ENCODE data around the gene ECI2. TPM values are rescaled to one million over a fixed set of nuclear protein-coding genes. Genes with fewer than 3 reads are reported as not detected.

ECI2 gene
- total RNA-seq, 2 donors from 2014 or later = 58.8 to 74.1 TPM

DNA sequence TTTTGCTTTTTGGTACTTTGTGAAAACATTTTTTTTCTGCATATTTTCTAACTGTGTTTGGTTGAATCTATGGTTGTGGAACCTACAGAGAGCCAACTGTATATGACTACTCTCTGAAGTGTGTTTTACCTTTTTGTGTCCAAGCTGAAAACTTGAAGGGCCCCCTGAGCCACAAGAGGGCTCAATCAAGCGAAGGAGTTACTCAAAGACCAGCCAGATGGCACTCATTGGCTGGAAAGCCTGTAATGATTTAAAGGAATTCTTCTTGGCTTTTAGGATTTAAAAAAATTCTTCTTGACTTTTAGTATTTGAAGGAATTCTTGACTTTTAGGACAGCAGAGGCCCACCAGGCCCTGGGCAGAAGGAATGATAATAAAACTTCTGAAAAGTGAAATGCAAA lies 27.0 kb upstream of the ECI2 start:
- intact Hi-C loops (cut with DNase I) = no loop called here
- Histone ChIP-seq H3K27me3 (replicated peaks; ENCODE audit: insufficient read depth) (no peaks in the 10 kb centered on the region), H3K36me3 (no peaks in the 10 kb centered on the region), H3K4me1 (replicated peaks) (no peaks in the 10 kb centered on the region), H3K27ac (no peak overlapping the region), H3K4me3 (no peak overlapping the region), H3K9me3 (no peaks in the 10 kb centered on the region)
- 100% methylated on average over 1 of the region's 1 CpG for WGBS
- no peak for TF ChIP-seq POLR2A (IDR thresholded peaks at IDR 0.05)
- TF ChIP-seq, protein P1, sequence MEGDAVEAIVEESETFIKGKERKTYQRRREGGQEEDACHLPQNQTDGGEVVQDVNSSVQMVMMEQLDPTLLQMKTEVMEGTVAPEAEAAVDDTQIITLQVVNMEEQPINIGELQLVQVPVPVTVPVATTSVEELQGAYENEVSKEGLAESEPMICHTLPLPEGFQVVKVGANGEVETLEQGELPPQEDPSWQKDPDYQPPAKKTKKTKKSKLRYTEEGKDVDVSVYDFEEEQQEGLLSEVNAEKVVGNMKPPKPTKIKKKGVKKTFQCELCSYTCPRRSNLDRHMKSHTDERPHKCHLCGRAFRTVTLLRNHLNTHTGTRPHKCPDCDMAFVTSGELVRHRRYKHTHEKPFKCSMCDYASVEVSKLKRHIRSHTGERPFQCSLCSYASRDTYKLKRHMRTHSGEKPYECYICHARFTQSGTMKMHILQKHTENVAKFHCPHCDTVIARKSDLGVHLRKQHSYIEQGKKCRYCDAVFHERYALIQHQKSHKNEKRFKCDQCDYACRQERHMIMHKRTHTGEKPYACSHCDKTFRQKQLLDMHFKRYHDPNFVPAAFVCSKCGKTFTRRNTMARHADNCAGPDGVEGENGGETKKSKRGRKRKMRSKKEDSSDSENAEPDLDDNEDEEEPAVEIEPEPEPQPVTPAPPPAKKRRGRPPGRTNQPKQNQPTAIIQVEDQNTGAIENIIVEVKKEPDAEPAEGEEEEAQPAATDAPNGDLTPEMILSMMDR (IDR thresholded peaks at IDR 0.05) = no peak
- TF ChIP-seq POLR2AphosphoS5 (IDR thresholded peaks at IDR 0.05) = no peak
- no peak for DNase-seq (ENCODE audit: low spot score)

DNA sequence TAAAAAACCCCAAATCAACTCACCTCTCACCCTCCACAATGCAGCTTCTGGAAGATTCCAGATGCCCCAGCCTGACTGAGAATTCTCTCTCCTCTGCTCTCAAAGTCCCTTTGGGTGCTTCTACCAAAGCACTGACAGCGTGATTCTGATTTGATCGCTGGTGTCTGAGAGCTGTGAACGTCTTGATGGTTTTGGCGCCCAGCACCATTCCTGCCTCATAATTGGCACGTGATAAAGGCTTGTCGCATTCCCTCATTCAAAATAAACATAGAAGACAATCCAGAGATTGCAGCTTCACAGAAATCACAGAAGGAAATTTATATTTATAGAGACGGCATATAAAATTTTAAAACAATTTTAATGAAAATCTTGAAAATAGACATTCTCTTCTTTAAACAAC lies 24.1 kb upstream of the ECI2 start:
- intact Hi-C loops (cut with DNase I) = no loop called here
- TF ChIP-seq POLR2A (IDR thresholded peaks at IDR 0.05) (no peak), POLR2AphosphoS5 (IDR thresholded peaks at IDR 0.05) (no peak)
- TF ChIP-seq, protein P1 (IDR thresholded peaks at IDR 0.05) = no peak
- no peak for DNase-seq (ENCODE audit: low spot score)
- Histone ChIP-seq H3K9me3 (no peaks in the 10 kb centered on the region), H3K4me3 (no peak overlapping the region), H3K4me1 (replicated peaks) (no peaks in the 10 kb centered on the region), H3K27ac (no peak overlapping the region), H3K27me3 (replicated peaks; ENCODE audit: insufficient read depth) (no peaks in the 10 kb centered on the region), H3K36me3 (no peaks in the 10 kb centered on the region)
- 61% methylated on average over 7 of the region's 7 CpGs for WGBS

DNA sequence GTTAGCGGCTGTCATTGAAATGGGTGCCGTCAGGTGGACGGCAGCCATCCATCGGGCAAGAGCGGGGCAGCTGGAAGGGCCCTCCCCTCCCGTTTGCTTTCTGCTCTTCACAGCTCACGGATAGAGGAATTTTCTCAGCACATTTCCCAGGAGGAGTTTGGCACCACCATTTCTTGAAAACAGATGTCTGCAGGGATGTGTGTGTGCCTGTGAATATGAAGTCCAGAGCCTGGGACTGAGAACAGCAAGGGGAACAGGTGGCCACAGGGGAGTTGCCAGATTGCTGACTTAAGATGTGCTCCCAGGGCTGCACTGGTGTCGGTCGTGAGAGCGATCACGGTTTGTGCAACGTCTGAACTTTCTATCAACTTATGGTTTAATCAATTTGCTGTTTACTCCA lies 22.1 kb upstream of the ECI2 start:
- H3K36me3 ChIP-seq = no peaks in the 10 kb centered on the region
- H3K4me1 ChIP-seq (replicated peaks) = no peaks in the 10 kb centered on the region
- TF ChIP-seq POLR2AphosphoS5 (IDR thresholded peaks at IDR 0.05) (no peak), POLR2A (IDR thresholded peaks at IDR 0.05) (no peak)
- TF ChIP-seq, protein P1 (IDR thresholded peaks at IDR 0.05) = no peak
- WGBS = 79% methylated on average over 12 of the region's 12 CpGs
- H3K27ac ChIP-seq = no peak overlapping the region
- DNase-seq (ENCODE audit: low spot score) = no peak
- H3K4me3 ChIP-seq = no peak overlapping the region
- no peaks in the 10 kb centered on the region for H3K9me3 ChIP-seq
- H3K27me3 ChIP-seq (replicated peaks; ENCODE audit: insufficient read depth) = no peaks in the 10 kb centered on the region
- intact Hi-C loops (cut with DNase I) = no loop called here

DNA sequence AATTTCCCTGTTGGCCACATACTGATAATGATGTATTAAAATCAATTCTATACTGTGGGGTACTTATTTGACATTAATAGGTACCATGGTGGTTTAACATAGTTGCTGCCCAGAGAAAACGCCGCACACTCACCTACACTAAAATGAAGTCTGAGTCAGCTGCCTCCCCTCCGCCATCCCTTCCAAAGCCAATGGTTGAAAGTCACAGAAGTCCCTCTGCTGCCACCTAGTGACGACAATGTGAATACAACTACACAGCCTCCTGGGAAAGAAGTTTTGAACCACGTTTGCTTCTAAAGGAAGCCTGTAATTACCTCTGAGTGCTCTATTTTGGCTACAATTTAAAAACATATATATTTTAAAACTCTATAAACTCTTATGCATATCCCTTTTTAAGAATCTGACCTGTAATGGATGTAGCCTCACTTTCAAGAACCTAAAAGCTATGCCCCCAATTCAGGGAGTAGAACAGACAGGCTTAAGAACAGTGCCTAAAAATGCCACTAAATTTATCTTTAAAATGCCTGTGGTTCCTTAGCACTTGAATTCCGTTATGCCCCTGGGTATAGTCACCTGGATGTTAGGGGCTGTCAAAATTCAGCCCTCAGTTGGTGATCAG lies 20.6 kb upstream of the ECI2 start:
- Histone ChIP-seq H3K9me3 (no peaks in the 10 kb centered on the region), H3K27me3 (replicated peaks; ENCODE audit: insufficient read depth) (no peaks in the 10 kb centered on the region), H3K27ac (no peak overlapping the region), H3K4me3 (no peak overlapping the region), H3K36me3 (no peaks in the 10 kb centered on the region), H3K4me1 (replicated peaks) (no peaks in the 10 kb centered on the region)
- intact Hi-C loops (cut with DNase I) = no loop called here
- TF ChIP-seq POLR2A (IDR thresholded peaks at IDR 0.05) (no peak), POLR2AphosphoS5 (IDR thresholded peaks at IDR 0.05) (peak; percentile 68)
- TF ChIP-seq, protein P1 (IDR thresholded peaks at IDR 0.05) = peak; percentile 50 to 92 (median 84)
- DNase-seq (ENCODE audit: low spot score) = peak; percentile 81
- WGBS = 0% methylated on average over 6 of the region's 6 CpGs

DNA sequence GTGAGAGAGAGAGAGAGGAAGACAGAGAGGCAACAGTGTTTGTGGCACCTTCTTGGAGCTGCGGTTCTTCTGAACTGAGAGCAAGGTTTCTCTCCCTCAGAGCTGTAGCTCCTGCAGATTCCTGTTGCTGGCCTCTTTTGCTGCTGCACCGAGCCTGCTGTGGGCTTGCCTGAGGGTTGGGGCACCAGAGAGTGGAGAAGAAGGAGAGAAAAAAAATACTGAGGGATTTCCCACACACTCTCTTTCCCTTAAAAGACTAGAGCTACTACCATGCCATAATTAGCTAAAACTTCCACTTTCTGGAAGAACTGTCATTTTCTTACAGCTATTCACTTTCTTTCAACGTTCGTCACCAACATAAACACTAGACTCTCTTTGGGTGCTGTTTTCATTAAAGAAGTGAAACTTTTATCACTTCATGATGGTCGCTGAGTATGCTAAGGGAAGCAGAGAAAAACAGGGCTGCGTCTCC lies 18.2 kb upstream of the ECI2 start:
- Histone ChIP-seq H3K9me3 (no peaks in the 10 kb centered on the region), H3K4me1 (replicated peaks) (no peaks in the 10 kb centered on the region), H3K4me3 (no peak overlapping the region), H3K27me3 (replicated peaks; ENCODE audit: insufficient read depth) (no peaks in the 10 kb centered on the region), H3K36me3 (no peaks in the 10 kb centered on the region), H3K27ac (no peak overlapping the region)
- DNase-seq (ENCODE audit: low spot score) = no peak
- intact Hi-C loops (cut with DNase I) = loop anchor here (5.0 kb wide), 1 partner anchor 96 kb away; no protein-coding TSS in a partner anchor
- 87% methylated on average over 6 of the region's 6 CpGs for WGBS
- TF ChIP-seq, protein P1 (IDR thresholded peaks at IDR 0.05) = no peak
- no peak for TF ChIP-seq POLR2AphosphoS5 (IDR thresholded peaks at IDR 0.05)
